NCI-H2196 treated with DMSO at 0.1 percent for 48 hours (cell line): ENCODE results near the gene CDKL1.

Source experiments
- DNase-seq: peaks from one replicate; lab custom pipeline; 2025; ENCODE audit not compliant: unreplicated experiment; lab: John Stamatoyannopoulos, UW

CDKL1 gene

GRCh38 chr14:50288146-50288545 lies 108.5 kb downstream of the CDKL1 start:
- DNase-seq: no peak

GRCh38 chr14:50285861-50286260 lies 110.8 kb downstream of the CDKL1 start:
- DNase-seq: no peak
